SK-N-SH (cell line): ENCODE measurements around the gene FOXK2. TPM values are rescaled to one million over a fixed set of nuclear protein-coding genes. Genes with fewer than 3 reads are reported as not detected.

ENCODE experiments used
- CTCF ChIA-PET: fragments of 300-600, 350-600 bp; formaldehyde crosslinking; extraction: SDS; loops from one replicate; lab custom pipeline; 2021; lab: Yijun Ruan, JAX
- POLR2A ChIA-PET: fragments of 350-600 bp; sonication (Branson Sonifier 250); formaldehyde crosslinking; extraction: SDS; loops from one replicate; lab custom pipeline; 2020; ENCODE audit warnings: antibody characterized with exemption, inconsistent platforms; lab: Yijun Ruan, JAX
- DNase-seq: peaks from one replicate; pipeline ENCODE4 v3.0.0; 2012
- H2AFZ ChIP-seq: fragments of 200-600 bp; sonication (generic); 2 replicates; pipeline ENCODE4 v1.8.1; 2016; ENCODE audit warnings: antibody characterized with exemption, mild to moderate bottlenecking, low read depth
- H3F3A ChIP-seq: fragments of 200-600 bp; sonication (generic); replicated peaks from 2 replicates; pipeline ENCODE3; 2016; ENCODE audit warnings: antibody characterized with exemption, mild to moderate bottlenecking; ENCODE audit not compliant: insufficient read depth
- H3K27ac ChIP-seq, 2 experiments: fragments of 200-500 bp in 1 of 2; fragments of 200-600 bp in 1 of 2; sonication (Bioruptor generic) in 1 of 2; sonication (generic), shearing (Covaris generic) in 1 of 2; 2 replicates each; pipeline versions ENCODE4 v1.5.1 to v1.6.1; 2014 to 2016; ENCODE audit warnings: low read depth in 2 of 2, inconsistent platforms in 1 of 2, low read length in 1 of 2, mild to moderate bottlenecking in 1 of 2, mixed read lengths in 1 of 2
- H3K27me3 ChIP-seq: fragments of 200-600 bp; sonication (generic), shearing (Covaris generic); 2 replicates; pipeline ENCODE4 v1.6.1; 2016; ENCODE audit warnings: mixed run types; ENCODE audit not compliant: insufficient read depth
- H3K36me3 ChIP-seq, 2 experiments: fragments of 200-500 bp in 1 of 2; fragments of 200-600 bp in 1 of 2; sonication (Bioruptor generic) in 1 of 2; sonication (generic) in 1 of 2; replicated peaks in 1 of 2; 2 replicates each; pipeline versions ENCODE3 to v1.5.1; 2014 to 2016; ENCODE audit warnings: low read length in 1 of 2, mild to moderate bottlenecking in 1 of 2; ENCODE audit not compliant: insufficient read depth in 2 of 2, control insufficient read depth in 1 of 2
- H3K4me1 ChIP-seq, 2 experiments: fragments of 200-500 bp in 1 of 2; fragments of 200-600 bp in 1 of 2; sonication (Bioruptor generic) in 1 of 2; sonication (generic), shearing (Covaris generic) in 1 of 2; 2 replicates each; pipeline versions ENCODE4 v1.5.1 to v1.6.1; 2014 to 2016; ENCODE audit warnings: low read depth in 1 of 2, low read length in 1 of 2, mixed run types in 1 of 2; ENCODE audit not compliant: insufficient read depth in 2 of 2, control insufficient read depth in 1 of 2
- H3K4me2 ChIP-seq: fragments of 200-600 bp; sonication (generic), shearing (Covaris generic); 2 replicates; pipeline ENCODE4 v1.6.1; 2017; ENCODE audit warnings: mixed run types
- H3K4me3 ChIP-seq, 2 experiments: fragments of 200-500 bp in 1 of 2; fragments of 200-600 bp in 1 of 2; sonication (Bioruptor generic) in 1 of 2; sonication (generic), shearing (Covaris generic) in 1 of 2; 2 replicates each; pipeline versions ENCODE4 v1.5.1 to v1.8.1; 2014 to 2016; ENCODE audit warnings: low read depth in 2 of 2, inconsistent platforms in 1 of 2, low read length in 1 of 2, mild to moderate bottlenecking in 1 of 2, mixed read lengths in 1 of 2, moderate library complexity in 1 of 2
- H3K79me2 ChIP-seq: fragments of 200-600 bp; sonication (generic); 2 replicates; pipeline ENCODE4 v1.8.1; 2017; ENCODE audit warnings: mild to moderate bottlenecking; ENCODE audit not compliant: insufficient read depth
- H3K9ac ChIP-seq: fragments of 200-600 bp; sonication (generic); 2 replicates; pipeline ENCODE4 v1.6.1; 2017; ENCODE audit warnings: mixed run types
- H3K9me2 ChIP-seq: fragments of 200-600 bp; sonication (generic); 2 replicates; pipeline ENCODE4 v1.6.1; 2017; ENCODE audit warnings: mixed run types
- H3K9me3 ChIP-seq: fragments of 200-600 bp; sonication (generic); 2 replicates; pipeline ENCODE4 v1.6.1; 2017; ENCODE audit warnings: mixed run types, mild to moderate bottlenecking, moderate library complexity
- H4K20me1 ChIP-seq: fragments of 200-600 bp; sonication (generic); 2 replicates; pipeline ENCODE4 v1.6.1; 2017; ENCODE audit warnings: mild to moderate bottlenecking, mixed run types; ENCODE audit not compliant: insufficient read depth
- FOXM1 ChIP-seq: IDR thresholded peaks from 2 replicates; pipeline ENCODE4 v1.4.0; 2012; ENCODE audit warnings: low read depth, mild to moderate bottlenecking
- JUND ChIP-seq: IDR thresholded peaks from 2 replicates; pipeline ENCODE4 v1.4.0; 2012
- MEF2A ChIP-seq: IDR thresholded peaks from 2 replicates; pipeline ENCODE4 v1.4.0; 2012; ENCODE audit warnings: low read depth, borderline replicate concordance
- RFX5 ChIP-seq: IDR thresholded peaks from 2 replicates; pipeline ENCODE4 v1.6.1; 2012; ENCODE audit warnings: mild to moderate bottlenecking, improper control_type of control experiment, low read length
- TCF12 ChIP-seq: IDR thresholded peaks from 2 replicates; pipeline ENCODE4 v1.4.0; 2012
- WGBS: methylation state at CpG from one replicate; pipeline ENCODE4 v1.1.6; 2017; ENCODE audit warnings: low lambda C conversion rate; 5-methylcytosine and 5-hydroxymethylcytosine counted together
- polyA plus RNA-seq, 3 experiments: library from polyadenylated mRNA; depleted of rRNA; stranded (reverse); fragments of >200 nt; gene quantifications; 2 replicates each; pipeline ENCODE4 v1.2.3, GENCODE V29; 2012
- TF ChIP-seq, protein P1 (sequence below): IDR thresholded peaks from 2 replicates; pipeline ENCODE4 v1.4.0; 2012; ENCODE audit warnings: low read depth, borderline replicate concordance
- TF ChIP-seq, protein P2 (sequence below): fragments of 200-600 bp; sonication (generic); IDR thresholded peaks from 2 replicates; pipeline ENCODE4 v1.6.1; 2017; ENCODE audit warnings: antibody characterized with exemption, mild to moderate bottlenecking, moderate library complexity

Gene FOXK2
- polyA plus RNA-seq, 1 of the 3 experiments (the other 2 are of a cell fraction) = 36.4 TPM

DNA sequence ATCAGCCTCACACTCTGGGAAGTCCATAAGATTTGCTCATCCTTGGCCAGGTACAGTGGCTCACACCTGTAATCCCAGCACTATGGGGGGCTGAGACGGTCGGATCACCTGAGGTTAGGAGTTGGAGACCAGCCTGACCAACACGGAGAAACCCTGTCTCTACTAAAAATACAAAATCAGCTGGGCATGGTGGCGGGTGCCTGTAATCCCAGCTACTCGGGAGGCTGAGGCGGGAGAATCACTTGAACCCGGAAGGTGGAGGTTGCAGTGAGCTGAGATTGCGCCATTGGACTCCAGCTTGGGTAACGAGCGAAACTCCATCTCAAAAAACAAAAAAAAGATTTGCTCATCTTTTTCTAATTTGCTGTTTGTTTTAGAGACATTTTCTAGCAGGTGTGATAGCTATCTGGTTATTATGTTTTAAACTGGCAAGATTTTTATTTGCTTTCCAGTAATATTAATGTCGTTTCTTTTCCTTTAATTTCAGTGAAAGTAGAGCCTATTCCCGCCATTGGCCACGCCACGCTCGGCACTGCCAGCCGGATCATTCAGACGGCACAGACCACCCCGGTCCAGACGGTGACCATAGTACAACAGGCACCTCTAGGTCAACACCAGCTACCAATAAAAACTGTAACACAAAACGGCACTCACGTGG is 67.2 kb downstream of the FOXK2 start (continued):
- TF ChIP-seq, protein P1, sequence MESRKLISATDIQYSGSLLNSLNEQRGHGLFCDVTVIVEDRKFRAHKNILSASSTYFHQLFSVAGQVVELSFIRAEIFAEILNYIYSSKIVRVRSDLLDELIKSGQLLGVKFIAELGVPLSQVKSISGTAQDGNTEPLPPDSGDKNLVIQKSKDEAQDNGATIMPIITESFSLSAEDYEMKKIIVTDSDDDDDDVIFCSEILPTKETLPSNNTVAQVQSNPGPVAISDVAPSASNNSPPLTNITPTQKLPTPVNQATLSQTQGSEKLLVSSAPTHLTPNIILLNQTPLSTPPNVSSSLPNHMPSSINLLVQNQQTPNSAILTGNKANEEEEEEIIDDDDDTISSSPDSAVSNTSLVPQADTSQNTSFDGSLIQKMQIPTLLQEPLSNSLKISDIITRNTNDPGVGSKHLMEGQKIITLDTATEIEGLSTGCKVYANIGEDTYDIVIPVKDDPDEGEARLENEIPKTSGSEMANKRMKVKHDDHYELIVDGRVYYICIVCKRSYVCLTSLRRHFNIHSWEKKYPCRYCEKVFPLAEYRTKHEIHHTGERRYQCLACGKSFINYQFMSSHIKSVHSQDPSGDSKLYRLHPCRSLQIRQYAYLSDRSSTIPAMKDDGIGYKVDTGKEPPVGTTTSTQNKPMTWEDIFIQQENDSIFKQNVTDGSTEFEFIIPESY = no peak
- TF ChIP-seq MEF2A = no peak
- no peak for TF ChIP-seq JUND
- no peak for TF ChIP-seq FOXM1

DNA sequence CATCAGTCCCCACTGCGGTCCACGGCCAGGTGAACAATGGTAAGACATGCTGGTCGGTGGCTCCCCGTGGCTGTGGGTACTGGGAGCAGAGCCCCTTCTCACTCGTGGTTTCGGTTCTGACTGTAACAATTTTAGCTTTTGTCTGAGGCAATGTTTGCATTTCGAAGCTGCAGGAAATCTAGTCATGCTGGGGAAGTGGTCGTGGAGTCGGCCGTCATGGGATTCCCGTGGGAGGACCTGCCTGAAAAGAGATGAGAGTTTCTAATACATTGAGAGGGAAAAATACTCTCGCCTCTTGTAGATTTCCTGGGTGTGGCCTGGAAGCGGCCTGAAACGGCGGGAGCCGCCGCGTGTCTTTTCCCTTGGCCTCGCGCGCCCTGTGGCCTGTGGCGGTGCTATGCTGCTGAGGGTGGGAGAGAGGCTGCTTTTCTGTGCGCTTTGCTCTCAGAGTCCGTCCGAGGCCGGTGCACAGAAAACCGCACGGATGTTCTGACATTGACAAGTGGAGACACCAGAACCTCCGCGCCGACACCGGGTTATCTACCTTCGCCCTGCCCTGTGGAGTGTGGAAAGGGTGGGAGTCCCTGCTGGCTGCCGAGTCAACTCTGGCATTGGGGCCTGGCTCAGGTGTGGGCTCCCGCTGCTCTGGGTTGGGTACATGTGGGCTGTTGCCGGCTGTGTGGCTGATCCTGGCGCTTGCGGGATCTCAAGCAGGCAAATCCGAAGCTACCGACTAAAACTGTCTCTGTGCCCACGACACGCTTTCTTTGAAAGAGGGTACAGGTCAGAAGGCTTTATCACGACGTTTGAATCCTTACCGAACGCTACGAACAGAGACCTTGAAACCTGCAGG is 67.9 kb downstream of the FOXK2 start:
- DNase-seq = no peak
- H3F3A ChIP-seq = peaks cover 29% of the 10 kb centered on the region
- H3K36me3 ChIP-seq = peaks cover 40 to 48% of the 10 kb centered on the region in 2 experiments
- no peaks in the 10 kb centered on the region for H3K27me3 ChIP-seq
- H3K9me2 ChIP-seq = no peaks in the 10 kb centered on the region
- H4K20me1 ChIP-seq = peaks cover 5% of the 10 kb centered on the region
- no peaks in the 10 kb centered on the region for H3K9me3 ChIP-seq
- H3K4me3 ChIP-seq = no peak overlapping the region
- 96% methylated on average over 43 of the region's 47 CpGs for WGBS
- no peak overlapping the region for H3K27ac ChIP-seq
- H2AFZ ChIP-seq = no peak overlapping the region
- H3K4me1 ChIP-seq = peaks cover 0 to 15% of the 10 kb centered on the region in 2 experiments; a peak in 1 of 4 replicates
- H3K79me2 ChIP-seq = 0 out of 2 replicates have a peak, but pooled peaks cover 15% of the 10 kb centered on the region
- H3K4me2 ChIP-seq = no peak overlapping the region
- no peak overlapping the region for H3K9ac ChIP-seq
- TF ChIP-seq, protein P2, sequence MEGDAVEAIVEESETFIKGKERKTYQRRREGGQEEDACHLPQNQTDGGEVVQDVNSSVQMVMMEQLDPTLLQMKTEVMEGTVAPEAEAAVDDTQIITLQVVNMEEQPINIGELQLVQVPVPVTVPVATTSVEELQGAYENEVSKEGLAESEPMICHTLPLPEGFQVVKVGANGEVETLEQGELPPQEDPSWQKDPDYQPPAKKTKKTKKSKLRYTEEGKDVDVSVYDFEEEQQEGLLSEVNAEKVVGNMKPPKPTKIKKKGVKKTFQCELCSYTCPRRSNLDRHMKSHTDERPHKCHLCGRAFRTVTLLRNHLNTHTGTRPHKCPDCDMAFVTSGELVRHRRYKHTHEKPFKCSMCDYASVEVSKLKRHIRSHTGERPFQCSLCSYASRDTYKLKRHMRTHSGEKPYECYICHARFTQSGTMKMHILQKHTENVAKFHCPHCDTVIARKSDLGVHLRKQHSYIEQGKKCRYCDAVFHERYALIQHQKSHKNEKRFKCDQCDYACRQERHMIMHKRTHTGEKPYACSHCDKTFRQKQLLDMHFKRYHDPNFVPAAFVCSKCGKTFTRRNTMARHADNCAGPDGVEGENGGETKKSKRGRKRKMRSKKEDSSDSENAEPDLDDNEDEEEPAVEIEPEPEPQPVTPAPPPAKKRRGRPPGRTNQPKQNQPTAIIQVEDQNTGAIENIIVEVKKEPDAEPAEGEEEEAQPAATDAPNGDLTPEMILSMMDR = no peak
- no peak for TF ChIP-seq MEF2A
- TF ChIP-seq, all 33 proteins: peak for 0
- ChIA-PET CTCF (interaction anchor here (1.2 to 1.8 kb wide), 3 partner anchors 20 to 217 kb away, joined by 3 to 5 read pairs (median 4); no protein-coding TSS in a partner anchor), POLR2A (no interaction called here)

DNA sequence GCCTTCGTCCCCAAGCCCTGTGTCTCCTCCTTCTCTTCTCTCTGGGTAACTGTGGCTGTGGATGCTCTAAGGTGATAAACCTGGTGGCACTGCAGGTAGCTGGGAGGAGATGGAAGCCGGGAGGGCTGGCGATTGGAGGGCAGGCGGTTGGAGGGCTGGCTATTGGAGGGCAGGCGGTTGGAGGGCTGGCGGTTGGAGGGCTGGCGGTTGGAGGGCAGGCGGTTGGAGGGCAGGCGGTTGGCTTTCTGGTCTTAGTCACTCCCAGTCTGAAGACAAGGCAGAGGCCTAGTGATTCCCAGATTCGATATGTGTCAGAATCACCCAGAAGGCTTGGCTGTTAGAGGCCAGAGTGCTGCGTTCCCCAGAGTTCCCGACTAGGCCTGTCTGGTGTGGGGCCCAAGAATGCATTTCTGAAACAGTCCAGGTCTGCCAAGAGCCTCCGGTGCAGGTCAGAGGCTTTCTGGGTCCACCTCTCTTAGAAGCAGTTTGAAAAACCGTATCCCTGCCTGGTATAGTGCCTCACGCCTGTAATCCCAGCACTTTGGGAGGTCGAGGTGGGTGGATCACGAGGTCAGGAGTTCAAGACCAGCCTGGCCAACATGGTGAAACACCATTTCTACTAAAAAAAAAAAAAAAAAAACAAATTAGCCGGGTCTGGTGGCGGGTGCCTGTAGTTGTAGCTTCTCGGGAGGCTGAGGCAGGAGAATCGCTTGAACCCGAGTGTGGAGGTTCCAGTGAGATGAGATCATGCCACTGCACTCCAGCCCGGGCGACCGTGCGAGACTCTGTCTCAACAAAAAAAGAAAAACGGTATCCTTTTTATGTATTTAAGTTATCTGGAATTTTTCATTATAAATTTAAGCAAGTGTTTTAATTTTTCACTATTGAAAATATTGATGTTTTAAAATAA is 69.0 kb downstream of the FOXK2 start:
- Histone ChIP-seq H4K20me1 (peaks cover 7% of the 10 kb centered on the region), H3K4me3 (no peak overlapping the region), H3K4me2 (no peak overlapping the region), H3K9me2 (no peaks in the 10 kb centered on the region), H3K9ac (no peak overlapping the region), H3K4me1 (peaks cover 1 to 19% of the 10 kb centered on the region in 2 experiments; a peak in 2 of 4 replicates), H3K79me2 (0 out of 2 replicates have a peak, but pooled peaks cover 10% of the 10 kb centered on the region), H3F3A (peaks cover 37% of the 10 kb centered on the region), H3K36me3 (peaks cover 34 to 41% of the 10 kb centered on the region in 2 experiments), H3K27me3 (no peaks in the 10 kb centered on the region), H2AFZ (no peak overlapping the region), H3K9me3 (no peaks in the 10 kb centered on the region), H3K27ac (no peak overlapping the region)
- 95% methylated on average over 27 of the region's 27 CpGs for WGBS
- DNase-seq = no peak
- TF ChIP-seq RFX5 = no peak
- no peak for TF ChIP-seq TCF12
- TF ChIP-seq, protein P2 = no peak
- POLR2A ChIA-PET = no interaction called here
- CTCF ChIA-PET = interaction anchor here (1.7 kb wide), 1 partner anchor 35 kb away, joined by 4 read pairs; no protein-coding TSS in a partner anchor
